Activated CD8-positive, alpha-beta memory T cell treated with anti-CD3 and anti-CD28 coated beads, Interleukin-2, amount 50 U/mL, for 48 hours (primary cell): ENCODE data around the gene YIPF4.
"Not testable (repeated sequence)": the region's sequence is repeated elsewhere in the genome, so short reads cannot be mapped to it uniquely, and the experiment has no call there.

ENCODE experiments used
- DNase-seq: peaks from one replicate; pipeline ENCODE4 v3.0.0-alpha.2; 2020

Gene YIPF4

DNA sequence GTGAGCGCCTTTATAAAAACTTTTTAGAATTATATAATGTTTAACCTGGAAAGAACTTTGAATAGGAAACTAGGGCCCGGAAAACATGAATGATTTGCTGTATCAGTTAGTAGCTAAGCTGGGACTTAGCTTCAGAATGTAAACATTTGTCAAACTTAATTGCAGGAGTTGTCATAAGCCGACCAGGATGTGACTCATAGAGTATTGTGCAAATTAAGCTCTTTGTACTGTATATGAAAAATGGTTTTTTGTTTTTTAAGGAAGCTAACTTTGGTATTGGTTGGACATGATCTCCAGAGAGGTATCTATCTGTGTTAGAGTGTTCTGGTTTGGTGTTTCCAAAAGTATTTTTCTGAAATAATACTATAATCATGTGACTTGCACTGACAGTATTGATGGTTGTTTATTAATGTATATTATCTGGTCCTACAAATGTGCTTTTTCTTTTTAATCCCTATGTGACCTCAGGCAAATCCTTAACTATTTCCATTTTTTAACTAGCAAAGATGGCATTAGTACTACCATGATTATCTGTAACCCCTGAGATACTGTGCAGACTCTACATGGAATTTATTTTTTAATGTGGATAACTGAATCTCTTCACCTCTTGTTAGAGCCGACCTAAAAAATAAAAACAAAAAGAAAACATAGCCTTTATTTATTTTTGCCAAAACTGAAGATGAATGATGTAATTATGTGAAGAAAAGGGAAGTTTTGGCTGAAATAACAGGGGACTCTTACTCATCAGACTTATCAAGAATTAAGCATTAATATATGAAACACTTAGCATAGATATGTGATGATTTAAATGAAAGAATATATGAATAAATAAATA, 11.7 kb downstream of the YIPF4 start:
- DNase-seq, result no peak

DNA sequence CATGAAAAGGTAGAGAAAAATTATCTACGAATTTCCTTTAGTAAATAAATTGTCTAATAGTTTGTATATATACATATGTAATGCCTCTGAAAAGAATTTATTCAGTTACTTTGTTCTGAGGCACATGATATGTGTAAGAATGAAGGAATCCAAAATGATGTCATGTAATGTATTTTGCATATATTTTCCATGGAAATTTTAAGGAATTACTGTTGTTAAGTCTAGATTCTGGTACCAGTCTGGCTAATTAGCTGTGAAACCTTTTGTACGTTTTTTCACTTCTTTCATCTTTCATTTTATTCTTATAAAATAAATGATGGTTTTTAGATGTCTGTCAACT, 12.3 kb downstream of the YIPF4 start:
- DNase-seq, result no peak

DNA sequence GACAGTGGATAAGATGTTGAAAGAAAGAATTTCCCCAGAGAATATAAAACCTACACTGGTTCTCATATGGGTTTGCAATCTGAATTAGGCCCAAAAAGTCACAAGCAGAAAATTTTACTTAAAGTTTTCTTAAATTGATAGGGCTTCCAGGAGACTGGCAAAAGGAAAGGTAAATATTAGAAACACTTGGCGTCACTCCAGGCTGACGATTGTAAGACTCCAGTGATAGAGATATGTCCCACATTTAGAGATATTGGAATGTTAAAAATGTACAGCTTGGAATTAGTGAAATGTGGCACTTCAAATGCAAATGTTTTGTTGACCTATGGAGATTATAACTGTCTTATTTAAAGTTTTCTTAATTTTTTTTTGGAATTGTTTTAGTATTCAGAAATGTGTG, 14.0 kb downstream of the YIPF4 start:
- DNase-seq, result no peak

DNA sequence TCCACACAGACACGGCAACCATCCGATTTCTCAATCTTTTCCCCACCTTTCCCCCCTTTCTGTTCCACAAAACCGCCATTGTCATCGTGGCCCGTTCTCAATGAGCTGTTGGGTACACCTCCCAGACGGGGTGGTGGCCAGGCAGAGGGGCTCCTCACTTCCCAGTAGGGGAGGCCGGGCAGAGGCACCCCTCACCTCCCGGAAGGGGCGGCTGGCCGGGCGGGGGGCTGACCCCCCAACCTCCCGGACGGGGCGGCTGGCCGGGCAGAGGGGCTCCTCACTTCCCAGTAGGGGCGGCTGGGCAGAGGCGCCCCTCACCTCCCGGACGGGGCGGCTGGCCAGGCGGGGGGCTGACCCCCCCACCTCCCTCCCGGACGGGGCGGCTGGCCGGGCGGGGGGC, 15.8 kb downstream of the YIPF4 start:
- DNase-seq, result not testable (repeated sequence)

GRCh38 chr2:32293966-32294562, 16.4 kb downstream of the YIPF4 start:
- DNase-seq, result not testable (repeated sequence)

DNA sequence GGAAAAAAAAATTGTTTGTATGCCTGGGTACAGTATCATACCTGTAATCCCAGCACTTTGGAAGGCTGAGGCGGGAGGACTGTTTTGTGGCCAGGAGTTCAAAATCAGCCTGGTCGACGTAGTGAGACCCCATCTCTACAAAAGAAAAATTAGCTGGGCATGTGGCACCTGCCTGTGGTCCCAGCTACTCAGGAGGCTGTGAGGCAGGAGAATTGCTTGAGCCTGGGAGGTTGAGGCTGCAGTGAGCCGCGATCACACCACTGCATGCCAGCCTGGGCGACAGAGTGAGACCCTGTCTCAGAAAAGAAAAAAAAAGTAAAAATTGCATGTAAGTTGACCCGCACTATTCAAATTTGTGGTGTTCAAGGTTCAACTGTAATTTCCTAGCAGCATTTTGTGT, 32.9 kb downstream of the YIPF4 start:
- no peak for DNase-seq

- no peak for DNase-seq
Observed at GRCh38 chr2:32314886-32315285, 37.2 kb downstream of the YIPF4 start.

GRCh38 chr2:32328679-32329078, 51.0 kb downstream of the YIPF4 start:
- not testable (repeated sequence) for DNase-seq

GRCh38 chr2:32329180-32329980, 51.7 kb downstream of the YIPF4 start:
- DNase-seq, result peak; percentile 18

GRCh38 chr2:32330136-32330535, 52.4 kb downstream of the YIPF4 start:
- DNase-seq, result no peak

- no peak for DNase-seq
Observed at GRCh38 chr2:32342801-32343200, 65.1 kb downstream of the YIPF4 start.

DNA sequence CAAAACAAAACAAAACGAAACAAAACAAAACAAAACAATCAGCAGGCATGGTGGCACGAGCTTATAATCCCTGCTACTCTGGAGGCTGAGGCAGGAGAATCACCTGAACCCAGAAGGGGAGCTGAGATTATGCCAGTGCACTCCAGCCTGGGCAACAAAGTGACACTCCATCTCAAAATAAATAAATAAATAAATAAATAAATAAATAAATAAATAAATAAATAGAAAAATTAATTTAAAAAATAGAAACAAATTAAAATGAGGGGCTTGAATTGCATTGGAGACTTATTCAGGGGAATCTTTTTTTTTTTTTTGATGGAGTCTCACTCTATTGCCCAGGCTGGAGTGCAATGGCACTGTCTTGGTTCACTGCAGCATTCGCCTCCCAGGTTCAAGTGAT, 73.1 kb downstream of the YIPF4 start:
- not testable (repeated sequence) for DNase-seq

GRCh38 chr2:32355976-32356680, 78.4 kb downstream of the YIPF4 start:
- DNase-seq, result no peak

DNA sequence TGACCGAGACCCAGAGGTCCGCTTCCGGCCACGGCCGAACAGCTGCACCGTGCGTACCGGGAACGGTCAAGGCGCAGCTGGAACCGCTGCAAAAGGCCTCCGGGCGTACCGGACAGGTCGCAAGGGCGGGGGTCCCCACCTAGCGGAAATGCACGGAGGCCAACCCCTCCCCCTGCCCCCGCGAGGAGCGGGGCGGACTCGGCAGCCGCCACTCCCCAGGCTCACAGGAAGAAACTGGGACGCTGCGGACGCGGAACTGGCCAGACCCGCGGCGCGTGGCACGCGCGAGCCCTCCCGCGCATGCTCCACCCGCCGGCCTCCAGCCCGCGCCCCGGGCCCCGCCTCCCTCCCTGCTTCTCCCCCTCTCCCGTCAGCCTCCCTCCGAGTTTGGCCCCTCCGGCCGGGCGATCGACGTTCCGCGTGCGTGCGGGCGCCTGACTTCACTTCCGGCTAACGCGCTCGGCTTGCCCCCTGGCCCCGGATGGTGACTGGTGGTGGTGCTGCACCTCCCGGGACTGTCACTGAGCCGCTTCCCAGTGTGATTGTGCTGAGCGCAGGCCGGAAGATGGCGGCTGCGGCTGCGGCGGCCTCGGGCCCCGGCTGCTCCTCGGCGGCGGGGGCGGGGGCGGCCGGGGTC, 79.1 kb downstream of the YIPF4 start, which contains the start of gene BIRC6:
TSS of gene BIRC6 (plus strand) at position 343 of the 637 bp plus-strand sequence. CDS start at position 482, 139 bp downstream.
- peak; percentile 98 for DNase-seq

- peak; percentile 77 for DNase-seq
Observed at GRCh38 chr2:32357318-32358110, 79.8 kb downstream of the YIPF4 start.

- no peak for DNase-seq
Observed at GRCh38 chr2:32358111-32358482, 80.4 kb downstream of the YIPF4 start.

DNA sequence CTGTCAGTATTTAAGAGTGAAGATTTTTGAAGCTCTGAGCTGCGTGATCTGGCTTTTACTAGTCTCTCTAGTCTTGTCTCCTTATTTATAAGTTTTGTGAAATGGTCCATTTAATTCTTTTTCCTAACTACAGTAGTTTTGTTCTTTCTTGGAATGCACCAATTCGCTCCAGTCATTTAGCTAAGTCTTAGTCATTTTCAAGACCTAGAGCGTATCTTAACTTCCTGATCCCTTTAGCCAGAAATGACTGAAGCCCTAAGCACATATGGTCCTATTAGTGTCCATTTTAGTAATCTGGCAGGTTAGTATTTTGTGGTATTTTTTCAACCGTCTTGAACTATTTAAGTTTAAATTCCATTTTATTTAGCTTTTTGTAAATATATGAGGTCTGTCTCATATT, 82.7 kb downstream of the YIPF4 start:
- DNase-seq, result no peak

DNA sequence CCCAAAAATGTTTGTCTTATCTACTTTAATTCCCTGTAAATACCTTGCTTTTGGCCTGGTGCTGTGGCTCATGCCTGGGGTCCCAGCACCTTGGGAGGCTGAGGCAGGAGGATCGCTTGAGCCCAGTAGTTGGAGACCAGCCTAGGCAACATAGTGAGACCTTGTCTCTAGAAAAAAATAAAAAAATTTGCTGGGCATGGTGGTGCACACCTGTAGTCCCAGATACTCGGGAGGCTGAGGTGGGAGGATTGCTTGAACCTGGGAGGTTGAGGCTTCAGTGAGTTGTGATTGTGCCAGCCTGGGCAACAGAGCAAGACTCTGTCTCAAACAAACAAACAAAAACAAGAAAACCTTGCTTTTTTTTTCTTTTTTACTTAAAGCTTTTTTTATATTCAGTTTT, 85.3 kb downstream of the YIPF4 start:
- DNase-seq, result not testable (repeated sequence)

DNA sequence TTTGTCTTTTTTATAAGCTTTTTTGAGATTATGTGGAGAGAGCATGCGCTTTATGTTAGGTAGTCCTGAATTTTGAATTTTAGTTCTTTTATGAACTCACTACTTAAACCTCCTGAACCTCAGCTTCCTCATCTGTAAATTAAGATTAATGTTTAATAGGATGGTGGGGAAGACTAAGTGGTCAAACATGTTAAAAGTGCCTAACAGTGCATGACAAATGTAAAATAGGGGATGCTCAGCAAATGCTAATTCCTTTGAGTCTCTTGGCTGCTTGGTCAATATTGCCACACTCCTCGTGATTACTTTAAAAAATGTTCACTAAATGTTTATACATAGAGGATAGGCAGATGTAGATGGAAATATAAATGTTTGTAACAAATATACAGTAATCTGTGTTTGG, 85.9 kb downstream of the YIPF4 start:
- no peak for DNase-seq

- DNase-seq, result not testable (repeated sequence)
Observed at GRCh38 chr2:32364290-32364689, 86.6 kb downstream of the YIPF4 start.

- not testable (repeated sequence) for DNase-seq
Observed at GRCh38 chr2:32365679-32366078, 88.0 kb downstream of the YIPF4 start.
